GM11168 (cell line): Measurements from ENCODE around the gene SLC5A2.
"Not testable (repeated sequence)": the region's sequence is repeated elsewhere in the genome, so short reads cannot be mapped to it uniquely, and the experiment has no call there.

Experiments used
- in situ Hi-C: fragments of 300-500 bp; cut with MboI; formaldehyde crosslinking; loops from one replicate; pipeline ENCODE4 v1.12.0; 2022; ENCODE audit warnings: low sequenced_read_pairs; ENCODE audit not compliant: unreplicated experiment

Gene SLC5A2

GRCh38 chr16:31521368-31521767, 38.4 kb downstream of the SLC5A2 start:
- in situ Hi-C loops = no loop called here

GRCh38 chr16:31522071-31522470, 39.1 kb downstream of the SLC5A2 start:
- in situ Hi-C loops = no loop called here

DNA sequence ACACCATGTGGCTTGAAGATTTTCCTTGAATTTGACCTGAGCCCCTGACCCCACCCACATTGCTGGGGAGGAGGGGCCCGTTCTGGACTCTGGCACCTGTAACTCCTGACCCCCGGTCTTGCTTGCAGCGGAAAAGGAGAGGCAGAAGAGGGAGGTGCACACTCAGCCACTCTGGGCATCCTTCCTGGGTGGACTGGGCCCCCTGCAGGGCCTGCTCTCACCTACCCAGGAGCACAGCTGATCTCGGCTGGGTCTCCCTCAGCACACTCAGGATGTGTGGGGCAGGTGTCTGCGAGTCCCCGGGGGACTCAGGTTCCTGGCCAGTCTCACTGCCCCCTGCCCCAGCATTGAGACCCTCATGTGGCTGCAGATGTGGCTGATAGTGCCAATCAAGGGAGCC, 40.8 kb downstream of the SLC5A2 start:
- in situ Hi-C loops = not testable (repeated sequence)

GRCh38 chr16:31525113-31525512, 42.2 kb downstream of the SLC5A2 start:
- in situ Hi-C loops = no loop called here

DNA sequence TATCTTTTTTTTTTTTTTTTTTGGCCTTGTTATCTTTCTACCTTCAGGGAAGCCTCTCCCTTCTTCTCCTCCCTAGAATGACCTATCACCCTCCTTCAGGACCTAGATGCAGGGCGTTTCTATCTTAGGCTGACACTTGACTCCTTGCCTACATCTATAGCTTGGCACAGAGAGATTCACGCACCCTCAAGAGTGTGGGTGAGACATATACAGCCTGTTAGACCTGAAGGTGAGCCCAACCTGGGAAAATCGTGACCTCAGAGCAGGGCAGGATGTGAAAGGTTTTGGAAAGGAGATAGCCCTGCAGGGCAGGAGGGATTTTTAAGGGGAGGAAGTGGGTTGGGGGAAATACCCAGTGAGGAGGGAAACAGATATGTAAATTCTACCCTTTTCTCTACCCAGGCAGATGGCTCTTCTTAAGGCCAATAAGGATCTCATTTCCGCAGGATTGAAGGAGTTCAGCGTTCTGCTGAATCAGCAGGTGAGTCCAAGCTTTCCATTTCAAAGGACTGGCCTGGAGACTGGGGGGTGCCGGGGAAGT, 44.9 kb downstream of the SLC5A2 start, which contains the start of gene AHSP:
Gene AHSP, plus strand, starts transcription at position 167 of the 541 bp plus-strand sequence. Its CDS starts 240 bp downstream, at position 407.
- in situ Hi-C loops = no loop called here

DNA sequence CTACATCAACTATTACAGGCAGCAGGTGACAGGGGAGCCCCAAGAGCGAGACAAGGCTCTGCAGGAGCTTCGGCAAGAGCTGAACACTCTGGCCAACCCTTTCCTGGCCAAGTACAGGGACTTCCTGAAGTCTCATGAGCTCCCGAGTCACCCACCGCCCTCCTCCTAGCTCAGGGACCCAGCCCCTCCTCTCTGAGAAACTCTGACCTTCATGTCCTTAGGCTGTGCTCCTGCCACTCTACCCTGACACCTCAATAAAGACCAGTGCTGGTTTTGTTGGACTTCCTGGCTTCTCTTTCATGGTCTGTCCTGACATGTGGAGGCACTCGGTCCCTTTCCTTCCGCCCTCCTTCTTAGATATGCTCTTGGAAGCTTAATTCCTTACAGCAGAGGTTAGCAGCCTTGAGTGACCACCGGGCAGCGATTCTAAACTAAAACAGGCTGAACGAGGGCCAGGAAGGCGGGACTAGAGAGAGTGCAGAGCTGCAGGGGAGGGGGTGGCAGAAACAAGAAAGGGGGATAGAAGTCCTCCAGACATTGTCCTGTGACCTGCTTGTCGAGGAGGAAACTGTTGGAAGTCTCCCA, 45.7 kb downstream of the SLC5A2 start:
- in situ Hi-C loops = no loop called here

GRCh38 chr16:31529108-31529936, 46.4 kb downstream of the SLC5A2 start:
- in situ Hi-C loops = no loop called here

DNA sequence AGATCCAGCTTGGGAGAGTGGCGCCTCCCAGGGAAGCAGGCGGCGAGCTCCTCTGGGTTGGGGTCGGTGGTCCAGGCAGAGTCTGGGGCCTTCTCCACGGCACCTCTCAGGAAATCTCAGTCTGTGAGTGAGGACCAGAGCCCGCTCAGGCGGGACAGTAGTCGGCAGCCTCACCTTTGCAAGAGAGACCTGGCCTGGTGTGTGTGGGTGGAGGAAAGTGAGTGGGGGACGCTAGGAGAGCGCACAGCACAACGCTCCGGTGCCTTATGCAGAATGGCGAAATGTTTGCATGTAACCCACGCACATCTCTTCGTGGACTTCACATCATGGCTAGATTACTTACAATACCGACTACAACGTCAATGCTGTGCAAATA, 47.0 kb downstream of the SLC5A2 start:
- in situ Hi-C loops = no loop called here

GRCh38 chr16:31530405-31530804, 47.5 kb downstream of the SLC5A2 start:
- in situ Hi-C loops = no loop called here

- in situ Hi-C loops = no loop called here
These were observed 48.2 kb downstream of the SLC5A2 start for GRCh38 chr16:31531096-31531495.

DNA sequence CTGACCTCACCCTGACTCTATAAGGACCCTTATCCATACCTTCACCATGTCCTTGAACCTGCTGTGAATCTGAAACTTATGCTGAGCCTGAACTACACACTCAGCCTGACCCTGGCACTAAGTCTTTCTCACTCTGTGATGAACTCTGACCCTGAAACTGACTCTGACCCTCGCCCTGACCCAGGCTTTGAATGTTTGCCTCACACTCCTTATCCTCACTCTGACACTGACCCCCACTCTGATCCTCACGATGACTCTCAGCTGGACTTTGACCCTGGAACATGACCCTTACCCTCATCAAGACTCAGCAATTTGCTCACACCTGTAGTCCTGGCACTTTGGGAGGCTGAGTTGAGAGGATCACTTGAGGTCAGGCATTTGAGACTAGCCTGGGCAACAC, 49.2 kb downstream of the SLC5A2 start:
- in situ Hi-C loops = no loop called here

DNA sequence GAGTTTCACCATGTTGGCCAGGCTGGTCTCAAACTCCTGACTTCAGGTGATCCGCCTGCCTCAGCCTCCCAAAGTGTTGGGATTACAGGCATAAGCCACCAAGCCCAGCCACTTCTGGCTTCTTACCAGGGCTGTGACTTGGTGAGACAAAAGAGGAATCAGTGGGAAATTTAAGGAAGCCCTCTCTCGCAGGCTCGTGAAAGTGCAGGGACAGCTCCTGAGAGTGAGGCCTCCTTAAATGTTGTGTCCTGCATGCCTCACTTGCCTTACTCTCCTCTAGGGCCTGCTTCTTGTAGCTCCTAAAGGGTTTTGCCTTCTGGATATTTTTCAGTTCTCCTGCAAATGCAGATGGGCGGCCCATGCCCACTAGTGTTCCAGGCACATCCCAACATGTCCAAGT, 50.0 kb downstream of the SLC5A2 start:
- in situ Hi-C loops = no loop called here

DNA sequence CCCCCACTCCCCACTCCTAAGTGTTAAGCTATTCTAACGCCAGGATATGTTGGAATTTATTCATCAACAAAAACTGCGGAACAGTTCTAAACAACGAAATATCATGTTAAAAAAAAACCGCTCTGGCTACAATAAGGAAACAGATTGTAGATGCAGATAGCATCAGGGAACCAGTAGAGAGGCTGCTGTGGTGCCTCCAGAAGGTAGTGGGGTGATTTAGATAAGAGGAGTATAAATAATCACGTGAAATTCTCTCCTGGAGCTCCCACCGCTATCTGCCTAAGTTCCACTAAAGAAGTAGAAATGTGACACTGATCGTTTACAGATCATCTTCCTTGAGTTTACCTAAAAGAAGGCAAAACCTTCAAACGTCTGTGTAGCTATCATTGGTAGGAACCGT, 52.8 kb downstream of the SLC5A2 start:
- in situ Hi-C loops = no loop called here

DNA sequence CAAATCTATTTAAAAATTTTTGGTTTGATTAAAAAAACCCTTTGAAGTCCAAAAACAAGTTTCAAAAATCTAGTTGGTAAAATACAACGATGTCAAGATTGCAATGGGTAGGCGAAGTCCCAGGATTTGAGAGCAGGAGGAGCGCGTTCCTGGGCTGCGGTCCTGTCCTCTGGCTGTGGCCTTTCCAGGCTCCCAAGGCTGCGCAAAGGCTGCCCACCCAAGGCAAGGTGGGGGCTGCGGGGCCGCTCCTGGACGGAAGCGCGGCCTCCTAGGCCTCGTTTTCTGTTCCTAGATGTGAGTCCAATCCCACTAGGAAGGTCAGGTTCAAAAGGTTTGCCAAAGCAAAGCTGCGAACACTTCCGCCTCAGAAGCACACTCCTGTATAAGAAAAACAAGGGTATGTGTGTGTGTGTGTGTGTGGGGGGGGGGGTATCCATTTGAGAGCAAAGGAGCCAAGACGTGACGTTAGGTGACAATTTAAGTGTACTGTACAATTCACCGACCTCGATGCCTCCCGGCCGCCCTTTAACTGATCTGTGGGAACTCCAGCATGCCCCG, 54.0 kb downstream of the SLC5A2 start:
- in situ Hi-C loops = no loop called here

DNA sequence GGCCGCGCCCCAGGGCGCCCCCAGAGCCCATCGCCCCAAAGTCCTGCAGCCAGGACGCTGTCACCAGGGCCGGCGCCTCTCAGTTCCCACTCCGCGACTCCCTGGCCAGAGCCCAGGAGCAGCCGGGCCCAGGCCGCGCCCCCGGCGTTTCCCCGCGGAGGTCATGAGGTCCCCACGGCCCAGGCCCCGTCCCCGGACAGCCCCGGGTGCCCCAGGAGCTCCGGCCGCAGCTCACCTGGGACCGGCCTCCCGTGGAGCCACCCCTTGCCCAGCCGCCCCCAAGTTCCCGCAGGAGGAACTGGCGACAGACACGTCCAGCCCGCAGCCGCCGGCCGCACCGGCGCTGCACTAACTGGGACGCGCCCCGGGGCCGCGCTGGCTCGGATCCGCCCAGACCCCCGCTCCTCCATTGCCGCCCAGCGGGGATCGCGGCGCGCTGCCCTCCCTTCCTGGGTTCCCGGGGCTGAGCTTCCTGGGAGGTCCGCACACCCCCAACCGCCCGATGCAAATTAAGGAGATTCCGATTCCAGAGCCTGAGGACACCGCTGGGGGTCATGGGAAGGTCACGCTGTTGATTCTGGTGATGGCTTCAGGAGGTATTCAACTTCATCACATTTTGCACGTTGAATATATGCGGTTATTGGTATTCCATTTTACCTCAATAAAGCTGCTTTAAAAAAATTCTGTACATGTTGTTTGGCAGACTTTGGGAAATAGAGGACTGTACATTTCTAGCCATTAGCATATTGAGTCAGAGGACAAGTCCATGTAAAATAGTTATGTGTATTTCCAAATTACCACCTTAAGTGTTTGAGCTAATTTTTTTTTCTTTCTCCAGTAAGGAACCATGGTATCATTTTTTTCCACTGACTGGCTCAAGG, 54.7 kb downstream of the SLC5A2 start:
- in situ Hi-C loops = no loop called here

DNA sequence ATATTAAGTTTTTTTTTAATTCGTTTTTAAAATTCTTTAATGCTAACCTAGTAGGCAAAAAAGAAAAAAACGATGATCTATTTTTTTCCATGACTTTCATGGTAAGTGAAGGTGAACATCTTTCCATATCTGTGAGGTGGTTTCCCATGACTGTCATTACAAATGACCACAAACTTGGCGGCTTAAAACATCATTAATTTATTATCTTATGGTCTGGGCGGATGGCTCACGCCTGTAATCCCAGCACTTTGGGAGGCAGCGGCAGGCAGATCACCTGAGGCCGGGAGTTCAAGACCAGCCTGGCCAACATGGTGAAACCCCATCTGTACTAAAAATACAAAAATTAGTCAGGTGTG, 55.3 kb downstream of the SLC5A2 start:
- in situ Hi-C loops = not testable (repeated sequence)

DNA sequence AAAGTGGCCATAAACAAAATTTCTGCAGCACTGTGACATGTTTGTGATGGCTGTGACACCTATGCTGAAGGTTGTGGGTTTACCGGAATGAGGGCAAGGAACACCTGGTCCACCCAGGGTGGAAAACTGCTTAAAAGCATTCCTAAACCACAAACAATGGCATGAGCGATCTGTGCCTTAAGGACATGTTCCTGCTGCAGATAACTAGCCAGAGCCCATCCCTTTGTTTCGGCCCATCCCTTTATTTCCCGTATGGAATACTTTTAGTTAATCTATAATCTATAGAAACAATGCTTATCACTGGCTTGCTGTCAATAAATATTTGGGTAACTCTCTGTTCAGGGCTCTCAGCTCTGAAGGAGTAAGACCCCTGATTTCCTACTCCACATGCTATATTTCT, 56.8 kb downstream of the SLC5A2 start:
- in situ Hi-C loops = not testable (repeated sequence)
